Lung (tissue), 12 donors: ENCODE measurements around the gene LZTR1. TPM values are rescaled to one million over a fixed set of nuclear protein-coding genes. Genes with fewer than 3 reads are reported as not detected.

Experiments used
- ATAC-seq: fragments of 200-7000 bp; cut with Tn5 transposase; one replicate; pipeline ENCODE4 v1.9.1; 2020; ENCODE audit warnings: moderate number of reproducible peaks; ENCODE audit not compliant: insufficient read depth, low FRiP score
- DNase-seq, 3 donors: peaks; one replicate each; pipeline ENCODE4 v3.0.0-alpha.2; 2013 to 2017
- H3K27ac ChIP-seq, 2 donors: one replicate each; pipeline ENCODE4 v1.5.1; 2013; ENCODE audit warnings: mild to moderate bottlenecking in 2 of 2, moderate library complexity in 2 of 2, control low read depth in 1 of 2, inconsistent platforms in 1 of 2, low read depth in 1 of 2, low read length in 1 of 2
- H3K27me3 ChIP-seq, 3 donors: one replicate each; pipeline ENCODE4 v1.5.1; 2013; ENCODE audit warnings: low read length in 2 of 3; ENCODE audit not compliant: control insufficient read depth in 3 of 3, insufficient read depth in 3 of 3
- H3K36me3 ChIP-seq, 4 donors: one replicate each; pipeline ENCODE4 v1.5.1; 2013; ENCODE audit warnings: low read length in 4 of 4, mild to moderate bottlenecking in 1 of 4, moderate library complexity in 1 of 4; ENCODE audit not compliant: control insufficient read depth in 4 of 4, insufficient read depth in 4 of 4
- H3K4me1 ChIP-seq, 5 donors: one replicate each; pipeline ENCODE4 v1.5.1; 2013; ENCODE audit warnings: low read length in 5 of 5, mild to moderate bottlenecking in 2 of 5, moderate library complexity in 1 of 5; ENCODE audit not compliant: control insufficient read depth in 5 of 5, insufficient read depth in 5 of 5
- H3K4me3 ChIP-seq: one replicate; pipeline ENCODE4 v1.5.1; 2013; ENCODE audit warnings: mild to moderate bottlenecking, control low read depth, moderate library complexity
- H3K9ac ChIP-seq, 2 donors: one replicate each; pipeline ENCODE4 v1.5.1; 2013; ENCODE audit warnings: low read length in 2 of 2, control low read depth in 1 of 2; ENCODE audit not compliant: insufficient read depth in 1 of 2
- H3K9me3 ChIP-seq, 4 donors: one replicate each; pipeline ENCODE4 v1.5.1; 2013; ENCODE audit warnings: low read length in 3 of 4, mild to moderate bottlenecking in 1 of 4, moderate library complexity in 1 of 4; ENCODE audit not compliant: control insufficient read depth in 4 of 4, insufficient read depth in 3 of 4
- CTCF ChIP-seq: IDR thresholded peaks from 2 replicates; pipeline ENCODE4 v1.5.1; 2012; ENCODE audit warnings: mild to moderate bottlenecking; ENCODE audit errors: control extremely low read depth, extremely low read depth
- WGBS, 2 donors: extraction: QIAGEN DNeasy Blood & Tissue Kit; methylation state at CpG; one replicate each; pipeline ENCODE4 v1.1.7; 2013; 5-methylcytosine and 5-hydroxymethylcytosine counted together
- polyA plus RNA-seq, 2 donors: library from polyadenylated mRNA; stranded (reverse); fragments of 200-250 nt; gene quantifications; one replicate each; pipeline ENCODE4 v1.2.1, GENCODE V29; 2013
- total RNA-seq, 2 donors: library from RNA; depleted of rRNA in 1 of 2; stranded (reverse); fragments of >200 nt in 1 of 2; gene quantifications; one replicate each; pipeline ENCODE4 v1.2.1, GENCODE V29; 2014 to 2021
- donor health status: control.
- donor health status: control.
- donor health status: Bipolar disorder and iron deficiency.
- donor health status: healthy.
- donor health status: DM: yes; HTN: yes; CAD: no.

Gene LZTR1
- total and polyA plus RNA-seq, 4 donors: 33.8 to 64.9 (median 44.9) TPM

- Histone ChIP-seq H3K27me3 (no peaks in the 10 kb centered on the region), H3K4me1 (peaks cover 3 to 27% (median 13%) of the 10 kb centered on the region in 5 donors), H3K36me3 (peaks cover 0 to 56% (median 3%) of the 10 kb centered on the region in 4 donors), H3K27ac (no peak overlapping the region), H3K4me3 (no peak overlapping the region), H3K9me3 (no peaks in the 10 kb centered on the region), H3K9ac (no peak overlapping the region)
- no peak for TF ChIP-seq CTCF
- no peak for DNase-seq
- ATAC-seq: no peak
- WGBS, 2 donors: 75 to 81% methylated on average over 7 of the region's 7 CpGs
These were observed 16.6 kb downstream of the LZTR1 start for GRCh38 chr22:20998411-20999336.

GRCh38 chr22:20999350-21000206 lies 17.5 kb downstream of the LZTR1 start:
- Histone ChIP-seq H3K9me3 (no peaks in the 10 kb centered on the region), H3K9ac (no peak overlapping the region), H3K27ac (no peak overlapping the region), H3K4me1 (peaks cover 5 to 30% (median 13%) of the 10 kb centered on the region in 5 donors), H3K4me3 (no peak overlapping the region), H3K36me3 (peaks cover 0 to 47% (median 2%) of the 10 kb centered on the region in 4 donors), H3K27me3 (no peaks in the 10 kb centered on the region)
- WGBS, 2 donors: 94 to 96% methylated on average over 27 of the region's 27 CpGs
- DNase-seq: no peak
- no peak for ATAC-seq
- no peak for TF ChIP-seq CTCF

- H3K9ac ChIP-seq: peak overlapping the region; percentile 14 to 44
- 57 to 67% methylated on average over 22 of the region's 22 CpGs for WGBS, 2 donors
These were observed 18.3 kb downstream of the LZTR1 start for GRCh38 chr22:21000207-21000986.

More at GRCh38 chr22:21000207-21000986, 18.3 kb downstream of the LZTR1 start:
- DNase-seq (no peak), ATAC-seq (no peak)
- no peak for TF ChIP-seq CTCF
- H3K27me3 ChIP-seq: no peaks in the 10 kb centered on the region
- peaks cover 0 to 40% (median 2%) of the 10 kb centered on the region in 4 donors for H3K36me3 ChIP-seq
- H3K4me3 ChIP-seq: peak overlapping the region; percentile 65
- peak overlapping the region in 1 of 2 donors; percentile 96 for H3K27ac ChIP-seq
- H3K9me3 ChIP-seq: no peaks in the 10 kb centered on the region
- H3K4me1 ChIP-seq: peaks cover 5 to 30% (median 13%) of the 10 kb centered on the region in 5 donors
